ENCODE data around the gene COX7A2. TPM values are rescaled to one million over a fixed set of nuclear protein-coding genes. Genes with fewer than 3 reads are reported as not detected.

The COX7A2 gene
- total and polyA plus RNA-seq, 4 donors: 154 to 475 (median 458) TPM

- peaks cover 2% of the 10 kb centered on the region for H3K4me1 ChIP-seq (ENCODE audit: control insufficient read depth, insufficient read depth, low read length)
- no peak overlapping the region for H3K27ac ChIP-seq (ENCODE audit: low read depth, low read length)
- no peaks in the 10 kb centered on the region for H3K9me3 ChIP-seq (ENCODE audit: control insufficient read depth, insufficient read depth, low read length)
- 54% methylated on average over 6 of the region's 6 CpGs for WGBS (ENCODE audit: insufficient coverage)
- H3K36me3 ChIP-seq (ENCODE audit: control insufficient read depth, insufficient read depth, low read length): no peaks in the 10 kb centered on the region
- H3K27me3 ChIP-seq (ENCODE audit: control insufficient read depth, insufficient read depth, low read length): no peaks in the 10 kb centered on the region
- no peak overlapping the region for H3K4me3 ChIP-seq (ENCODE audit: low read depth, low read length)
- DNase-seq (ENCODE audit: low read depth in 4 of 6, low spot score in 6 of 6): no peak
Measured at GRCh38 chr6:75224303-75224926, 19.2 kb downstream of the COX7A2 start.

GRCh38 chr6:75223428-75223827, 20.2 kb downstream of the COX7A2 start:
- no peaks in the 10 kb centered on the region for H3K9me3 ChIP-seq (ENCODE audit: control insufficient read depth, insufficient read depth, low read length)
- no peak overlapping the region for H3K27ac ChIP-seq (ENCODE audit: low read depth, low read length)
- DNase-seq (ENCODE audit: low read depth in 4 of 6, low spot score in 6 of 6): no peak
- peaks cover 2% of the 10 kb centered on the region for H3K4me1 ChIP-seq (ENCODE audit: control insufficient read depth, insufficient read depth, low read length)
- no peak overlapping the region for H3K4me3 ChIP-seq (ENCODE audit: low read depth, low read length)
- H3K27me3 ChIP-seq (ENCODE audit: control insufficient read depth, insufficient read depth, low read length): no peaks in the 10 kb centered on the region
- no peaks in the 10 kb centered on the region for H3K36me3 ChIP-seq (ENCODE audit: control insufficient read depth, insufficient read depth, low read length)
- 29% methylated on average over 2 of the region's 2 CpGs for WGBS (ENCODE audit: insufficient coverage)

- Histone ChIP-seq H3K27ac (ENCODE audit: low read depth, low read length) (no peak overlapping the region), H3K27me3 (ENCODE audit: control insufficient read depth, insufficient read depth, low read length) (no peaks in the 10 kb centered on the region), H3K4me3 (ENCODE audit: low read depth, low read length) (no peak overlapping the region), H3K36me3 (ENCODE audit: control insufficient read depth, insufficient read depth, low read length) (no peaks in the 10 kb centered on the region), H3K9me3 (ENCODE audit: control insufficient read depth, insufficient read depth, low read length) (no peaks in the 10 kb centered on the region), H3K4me1 (ENCODE audit: control insufficient read depth, insufficient read depth, low read length) (peaks cover 2% of the 10 kb centered on the region)
- no peak for DNase-seq (ENCODE audit: low read depth in 4 of 6, low spot score in 6 of 6)
Measured at GRCh38 chr6:75222261-75222660, 21.3 kb downstream of the COX7A2 start.

GRCh38 chr6:75221116-75221515, 22.5 kb downstream of the COX7A2 start:
- Histone ChIP-seq H3K36me3 (ENCODE audit: control insufficient read depth, insufficient read depth, low read length) (no peaks in the 10 kb centered on the region), H3K9me3 (ENCODE audit: control insufficient read depth, insufficient read depth, low read length) (no peaks in the 10 kb centered on the region), H3K4me3 (ENCODE audit: low read depth, low read length) (no peak overlapping the region), H3K27ac (ENCODE audit: low read depth, low read length) (no peak overlapping the region), H3K27me3 (ENCODE audit: control insufficient read depth, insufficient read depth, low read length) (peaks cover 4% of the 10 kb centered on the region), H3K4me1 (ENCODE audit: control insufficient read depth, insufficient read depth, low read length) (peaks cover 2% of the 10 kb centered on the region)
- no peak for DNase-seq (ENCODE audit: low read depth in 4 of 6, low spot score in 6 of 6)
- WGBS (ENCODE audit: insufficient coverage): 100% methylated on average over 1 of the region's 4 CpGs

DNA sequence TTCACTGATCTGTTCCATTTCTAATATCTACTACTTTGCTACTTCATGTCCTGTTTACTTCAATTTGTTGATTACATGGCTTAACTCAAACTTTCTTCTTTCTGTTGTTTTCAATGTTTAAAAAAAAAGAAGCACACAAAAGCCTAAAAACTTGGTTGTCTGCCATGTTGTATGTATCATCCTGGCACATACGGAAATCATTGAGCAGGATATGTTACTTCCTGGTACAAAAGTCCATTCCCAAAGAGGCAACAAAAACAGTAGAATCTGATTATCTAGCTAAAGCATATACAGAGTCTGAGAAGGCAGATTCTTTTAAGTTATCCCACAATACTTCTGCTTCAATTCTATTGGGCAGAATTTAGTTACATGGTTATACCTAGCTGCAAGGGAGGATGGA, 23.2 kb downstream of the COX7A2 start:
- H3K9me3 ChIP-seq (ENCODE audit: control insufficient read depth, insufficient read depth, low read length): no peaks in the 10 kb centered on the region
- no peak for DNase-seq (ENCODE audit: low read depth in 4 of 6, low spot score in 6 of 6)
- H3K27ac ChIP-seq (ENCODE audit: low read depth, low read length): no peak overlapping the region
- H3K4me3 ChIP-seq (ENCODE audit: low read depth, low read length): no peak overlapping the region
- H3K36me3 ChIP-seq (ENCODE audit: control insufficient read depth, insufficient read depth, low read length): no peaks in the 10 kb centered on the region
- H3K4me1 ChIP-seq (ENCODE audit: control insufficient read depth, insufficient read depth, low read length): peaks cover 2% of the 10 kb centered on the region
- peaks cover 4% of the 10 kb centered on the region for H3K27me3 ChIP-seq (ENCODE audit: control insufficient read depth, insufficient read depth, low read length)
- WGBS (ENCODE audit: insufficient coverage): no CpG with 5 or more reads among the region's 1 CpG

DNA sequence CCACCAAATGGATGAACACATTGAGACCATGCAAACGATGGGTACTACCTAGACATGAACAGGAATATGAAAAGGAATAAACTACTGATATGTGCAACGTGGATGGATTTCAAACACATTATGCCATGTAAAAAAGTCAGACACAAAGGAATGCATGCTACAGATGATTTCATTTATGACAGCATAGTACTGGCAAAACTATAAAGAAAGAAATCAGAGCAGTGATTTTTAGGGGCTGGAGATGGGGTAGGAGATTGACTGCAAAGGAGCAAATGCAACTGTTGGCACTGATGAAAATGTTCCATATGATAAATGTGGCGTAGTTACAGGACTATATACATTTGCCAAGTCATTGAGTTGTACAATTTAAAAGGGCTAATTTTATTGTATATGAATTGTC, 24.3 kb downstream of the COX7A2 start:
- H3K9me3 ChIP-seq (ENCODE audit: control insufficient read depth, insufficient read depth, low read length): no peaks in the 10 kb centered on the region
- peaks cover 4% of the 10 kb centered on the region for H3K27me3 ChIP-seq (ENCODE audit: control insufficient read depth, insufficient read depth, low read length)
- no CpG with 5 or more reads among the region's 3 CpGs for WGBS (ENCODE audit: insufficient coverage)
- no peaks in the 10 kb centered on the region for H3K4me1 ChIP-seq (ENCODE audit: control insufficient read depth, insufficient read depth, low read length)
- no peak for DNase-seq (ENCODE audit: low read depth in 4 of 6, low spot score in 6 of 6)
- no peak overlapping the region for H3K27ac ChIP-seq (ENCODE audit: low read depth, low read length)
- no peaks in the 10 kb centered on the region for H3K36me3 ChIP-seq (ENCODE audit: control insufficient read depth, insufficient read depth, low read length)
- no peak overlapping the region for H3K4me3 ChIP-seq (ENCODE audit: low read depth, low read length)

- H3K27me3 ChIP-seq (ENCODE audit: control insufficient read depth, insufficient read depth, low read length): peaks cover 4% of the 10 kb centered on the region
- H3K36me3 ChIP-seq (ENCODE audit: control insufficient read depth, insufficient read depth, low read length): no peaks in the 10 kb centered on the region
- DNase-seq (ENCODE audit: low read depth in 4 of 6, low spot score in 6 of 6): no peak
- no peaks in the 10 kb centered on the region for H3K9me3 ChIP-seq (ENCODE audit: control insufficient read depth, insufficient read depth, low read length)
- WGBS (ENCODE audit: insufficient coverage): no CpG with 5 or more reads among the region's 4 CpGs
- no peak overlapping the region for H3K4me3 ChIP-seq (ENCODE audit: low read depth, low read length)
- no peak overlapping the region for H3K27ac ChIP-seq (ENCODE audit: low read depth, low read length)
- no peaks in the 10 kb centered on the region for H3K4me1 ChIP-seq (ENCODE audit: control insufficient read depth, insufficient read depth, low read length)
Measured at GRCh38 chr6:75217193-75217592, 26.4 kb downstream of the COX7A2 start.

- Histone ChIP-seq H3K27me3 (ENCODE audit: control insufficient read depth, insufficient read depth, low read length) (peaks cover 4% of the 10 kb centered on the region), H3K36me3 (ENCODE audit: control insufficient read depth, insufficient read depth, low read length) (no peaks in the 10 kb centered on the region), H3K4me3 (ENCODE audit: low read depth, low read length) (no peak overlapping the region), H3K4me1 (ENCODE audit: control insufficient read depth, insufficient read depth, low read length) (no peaks in the 10 kb centered on the region), H3K9me3 (ENCODE audit: control insufficient read depth, insufficient read depth, low read length) (no peaks in the 10 kb centered on the region), H3K27ac (ENCODE audit: low read depth, low read length) (no peak overlapping the region)
- 100% methylated on average over 3 of the region's 4 CpGs for WGBS (ENCODE audit: insufficient coverage)
- no peak for DNase-seq (ENCODE audit: low read depth in 4 of 6, low spot score in 6 of 6)
Measured at GRCh38 chr6:75215291-75215690, 28.3 kb downstream of the COX7A2 start.

DNA sequence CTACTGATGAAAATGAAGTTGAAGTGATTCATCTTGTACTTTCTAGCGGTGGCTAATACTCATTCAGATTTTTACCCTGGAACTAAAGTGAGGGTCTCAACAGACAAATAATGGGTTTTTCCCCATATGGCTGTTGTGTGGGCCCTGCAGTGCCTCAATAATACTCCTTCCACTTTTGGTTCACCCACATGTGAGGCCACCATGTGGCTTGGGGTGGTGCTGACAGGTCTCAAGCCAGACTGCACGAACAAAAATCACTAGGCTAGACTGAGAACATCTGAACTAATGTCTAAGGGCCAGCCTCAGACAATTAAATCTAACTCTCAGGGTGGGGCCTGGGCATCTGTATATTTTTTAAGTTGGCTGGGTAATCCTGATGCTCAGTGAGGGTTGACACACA, 29.9 kb downstream of the COX7A2 start:
- no peak for DNase-seq (ENCODE audit: low read depth in 4 of 6, low spot score in 6 of 6)
- Histone ChIP-seq H3K9me3 (ENCODE audit: control insufficient read depth, insufficient read depth, low read length) (no peaks in the 10 kb centered on the region), H3K36me3 (ENCODE audit: control insufficient read depth, insufficient read depth, low read length) (no peaks in the 10 kb centered on the region), H3K4me1 (ENCODE audit: control insufficient read depth, insufficient read depth, low read length) (peaks cover 3% of the 10 kb centered on the region), H3K4me3 (ENCODE audit: low read depth, low read length) (no peak overlapping the region), H3K27ac (ENCODE audit: low read depth, low read length) (no peak overlapping the region), H3K27me3 (ENCODE audit: control insufficient read depth, insufficient read depth, low read length) (peaks cover 7% of the 10 kb centered on the region)
- WGBS (ENCODE audit: insufficient coverage): 100% methylated on average over 1 of the region's 2 CpGs

GRCh38 chr6:75213112-75213511, 30.5 kb downstream of the COX7A2 start:
- Histone ChIP-seq H3K4me3 (ENCODE audit: low read depth, low read length) (no peak overlapping the region), H3K27ac (ENCODE audit: low read depth, low read length) (no peak overlapping the region), H3K9me3 (ENCODE audit: control insufficient read depth, insufficient read depth, low read length) (no peaks in the 10 kb centered on the region), H3K27me3 (ENCODE audit: control insufficient read depth, insufficient read depth, low read length) (peaks cover 14% of the 10 kb centered on the region), H3K4me1 (ENCODE audit: control insufficient read depth, insufficient read depth, low read length) (peaks cover 9% of the 10 kb centered on the region), H3K36me3 (ENCODE audit: control insufficient read depth, insufficient read depth, low read length) (no peaks in the 10 kb centered on the region)
- WGBS (ENCODE audit: insufficient coverage): no CpG with 5 or more reads among the region's 1 CpG
- DNase-seq (ENCODE audit: low read depth in 4 of 6, low spot score in 6 of 6): no peak
